Right lobe of liver (tissue), 6 donors: Measurements from ENCODE around the gene OBP2A. TPM values are rescaled to one million over a fixed set of nuclear protein-coding genes. Genes with fewer than 3 reads are reported as not detected.

Experiments used
- ATAC-seq, 4 donors: fragments of 200-7000 bp; cut with Tn5 transposase; one replicate each; pipeline ENCODE4 v1.9.1; 2020; ENCODE audit warnings: mild to moderate bottlenecking in 4 of 4, moderate library complexity in 4 of 4
- DNase-seq, 3 donors: peaks; one replicate each; pipeline ENCODE4 v3.0.0-alpha.2; 2020
- H3K27ac ChIP-seq, 3 donors: fragments of 200-600 bp; one replicate each; pipeline ENCODE4 v1.8.0; 2022
- H3K27me3 ChIP-seq, 2 donors: fragments of 200-600 bp; one replicate each; pipeline ENCODE4 v1.8.0; 2022
- H3K36me3 ChIP-seq, 4 donors: fragments of 200-600 bp; sonication (generic) in 1 of 4; one replicate each; pipeline versions ENCODE4 v1.5.1 to v1.8.0; 2017 to 2022; ENCODE audit warnings: control low read depth in 1 of 4
- H3K4me1 ChIP-seq, 4 donors: fragments of 200-600 bp; sonication (generic) in 1 of 4; one replicate each; pipeline versions ENCODE4 v1.5.1 to v1.8.0; 2017 to 2022; ENCODE audit warnings: control low read depth in 1 of 4
- H3K4me3 ChIP-seq, 3 donors: fragments of 200-600 bp; one replicate each; pipeline ENCODE4 v1.8.0; 2022
- H3K9me3 ChIP-seq, 4 donors: fragments of 200-600 bp; sonication (generic) in 1 of 4; one replicate each; pipeline versions ENCODE4 v1.5.1 to v1.8.0; 2017 to 2022; ENCODE audit warnings: control low read depth in 1 of 4
- CTCF ChIP-seq, 4 donors: fragments of 200-600 bp in 3 of 4; fragments of 450-650 bp in 1 of 4; IDR thresholded peaks; one replicate each; pipeline versions ENCODE4 v1.5.1 to v1.8.0; 2016 to 2022; ENCODE audit warnings: antibody characterized with exemption in 4 of 4, mild to moderate bottlenecking in 2 of 4
- POLR2A ChIP-seq: fragments of 450-650 bp; IDR thresholded peaks from one replicate; pipeline ENCODE4 v1.6.1; 2017; ENCODE audit warnings: antibody characterized with exemption, mild to moderate bottlenecking
- WGBS: methylation state at CpG from one replicate; pipeline ENCODE4 v1.1.6; 2018; ENCODE audit warnings: low coverage, low lambda C conversion rate; ENCODE audit not compliant: insufficient coverage; ENCODE audit errors: missing lambda C conversion rate; 5-methylcytosine and 5-hydroxymethylcytosine counted together
- intact Hi-C, 2 donors: fragments of 100-400 bp; cut with DNase I; formaldehyde crosslinking; loops; one replicate each; pipeline versions ENCODE4 v1.11.2 to v1.14.1; 2022
- total RNA-seq, 6 experiments: library from RNA; depleted of rRNA in 2 of 6; stranded (reverse); fragments of >200 nt in 2 of 6; fragmentation: NEBNext Ultra II Directional in 3 of 6; extraction: Animal tissue kit (Norgen Biotek cat#: 25700) in 3 of 6; gene quantifications; one replicate each; pipeline versions ENCODE4 v1.1.0 to v1.2.4, GENCODE V29; 2016 to 2023
- donor health status: DM: no; HTN: yes; CAD: no.
- donor health status: DM: no; HTN: no; CAD: no.
- donor health status: DM: no; HTN: no; CAD: no.
- donor health status: DM: no; HTN: yes; CAD: no.
- donor health status: DM: no; HTN: yes; CAD: no.

OBP2A gene
- total RNA-seq, 6 experiments from 2014 or later = not detected

GRCh38 chr9:135583688-135584011 lies 37.7 kb downstream of the OBP2A start:
- H3K4me3 ChIP-seq = no peak overlapping the region
- WGBS = 100% methylated on average over 1 of the region's 16 CpGs
- TF ChIP-seq POLR2A = no peak
- no peak for TF ChIP-seq CTCF (IDR thresholded peaks at IDR 0.05)
- no peaks in the 10 kb centered on the region for H3K36me3 ChIP-seq
- H3K27me3 ChIP-seq = no peaks in the 10 kb centered on the region
- no peaks in the 10 kb centered on the region for H3K4me1 ChIP-seq
- intact Hi-C loops = no loop called here
- DNase-seq (peak in 1 of 3 donors; percentile 31), ATAC-seq (peak in 1 of 4 donors; percentile 9)
- no peaks in the 10 kb centered on the region for H3K9me3 ChIP-seq
- no peak overlapping the region for H3K27ac ChIP-seq

- TF ChIP-seq POLR2A (no peak), CTCF (IDR thresholded peaks at IDR 0.05) (no peak)
- Histone ChIP-seq H3K27me3 (no peaks in the 10 kb centered on the region), H3K27ac (no peak overlapping the region), H3K36me3 (no peaks in the 10 kb centered on the region), H3K4me1 (no peaks in the 10 kb centered on the region), H3K9me3 (no peaks in the 10 kb centered on the region), H3K4me3 (no peak overlapping the region)
- WGBS = no CpG with 5 or more reads among the region's 5 CpGs
- DNase-seq = peak in 1 of 3 donors; percentile 39
- intact Hi-C loops = no loop called here
- no peak for ATAC-seq
Observed at GRCh38 chr9:135584371-135584770, 38.4 kb downstream of the OBP2A start.

GRCh38 chr9:135584934-135585333 lies 39.0 kb downstream of the OBP2A start:
- ATAC-seq (no peak), DNase-seq (peak in 1 of 3 donors; percentile 19)
- Histone ChIP-seq H3K27me3 (no peaks in the 10 kb centered on the region), H3K4me1 (no peaks in the 10 kb centered on the region), H3K27ac (no peak overlapping the region), H3K4me3 (no peak overlapping the region), H3K9me3 (no peaks in the 10 kb centered on the region), H3K36me3 (no peaks in the 10 kb centered on the region)
- 90% methylated on average over 3 of the region's 16 CpGs for WGBS
- TF ChIP-seq CTCF (IDR thresholded peaks at IDR 0.05) (no peak), POLR2A (no peak)
- intact Hi-C loops = no loop called here

GRCh38 chr9:135586601-135587109 lies 40.7 kb downstream of the OBP2A start:
- intact Hi-C loops = no loop called here
- no peak for TF ChIP-seq POLR2A
- TF ChIP-seq CTCF (IDR thresholded peaks at IDR 0.05) = no peak
- Histone ChIP-seq H3K4me1 (no peaks in the 10 kb centered on the region), H3K4me3 (no peak overlapping the region), H3K27ac (no peak overlapping the region), H3K27me3 (no peaks in the 10 kb centered on the region), H3K36me3 (no peaks in the 10 kb centered on the region), H3K9me3 (no peaks in the 10 kb centered on the region)
- DNase-seq = peak in 1 of 3 donors; percentile 30
- 50% methylated on average over 7 of the region's 15 CpGs for WGBS
- no peak for ATAC-seq

- Histone ChIP-seq H3K27ac (no peak overlapping the region), H3K9me3 (no peaks in the 10 kb centered on the region), H3K27me3 (no peaks in the 10 kb centered on the region), H3K4me1 (no peaks in the 10 kb centered on the region), H3K36me3 (no peaks in the 10 kb centered on the region), H3K4me3 (no peak overlapping the region)
- no peak for TF ChIP-seq POLR2A
- TF ChIP-seq CTCF (IDR thresholded peaks at IDR 0.05) = no peak
- no CpG with 5 or more reads among the region's 7 CpGs for WGBS
- intact Hi-C loops = no loop called here
- ATAC-seq = no peak
- peak in 1 of 3 donors; percentile 25 for DNase-seq
Observed at GRCh38 chr9:135587658-135588057, 41.7 kb downstream of the OBP2A start.
